Chondrocyte (in vitro differentiated cells): ENCODE data around the gene APOL4. TPM values are rescaled to one million over a fixed set of nuclear protein-coding genes. Genes with fewer than 3 reads are reported as not detected.
"Not testable (repeated sequence)": the region's sequence is repeated elsewhere in the genome, so short reads cannot be mapped to it uniquely, and the experiment has no call there.

Experiments used
- DNase-seq: peaks from one replicate; pipeline ENCODE4 v3.0.0; 2021; ENCODE audit warnings: mixed read lengths, low spot score
- H3K27ac Mint-ChIP-seq: one replicate; pipeline ENCODE4 v1.8.0; 2021; ENCODE audit warnings: mild to moderate bottlenecking, moderate library complexity, mixed read lengths; ENCODE audit not compliant: unreplicated experiment
- H3K27me3 Mint-ChIP-seq: 2 replicates; pipeline ENCODE4 v1.8.0; 2021; ENCODE audit warnings: low read depth, mixed read lengths
- H3K36me3 Mint-ChIP-seq: 2 replicates; pipeline ENCODE4 v1.8.0; 2021; ENCODE audit warnings: low read depth, mixed read lengths
- H3K4me1 Mint-ChIP-seq: 2 replicates; pipeline ENCODE4 v1.8.0; 2021; ENCODE audit warnings: low read depth, mild to moderate bottlenecking, mixed read lengths
- H3K4me3 Mint-ChIP-seq: one replicate; pipeline ENCODE4 v1.8.0; 2021; ENCODE audit warnings: mild to moderate bottlenecking, moderate library complexity, mixed read lengths; ENCODE audit not compliant: unreplicated experiment
- H3K9me3 Mint-ChIP-seq: 2 replicates; pipeline ENCODE4 v1.8.0; 2021; ENCODE audit warnings: low read depth, mixed read lengths
- CTCF ChIP-seq: fragments of 200-600 bp; sonication (generic); IDR thresholded peaks from 2 replicates; pipeline ENCODE4 v1.5.0; 2021; ENCODE audit warnings: antibody characterized with exemption, mild to moderate bottlenecking, moderate library complexity
- long read RNA-seq: library from polyadenylated mRNA; stranded (forward); transcript quantifications from one replicate; pipeline ENCODE4 v2.0.0, GENCODE V29; 2021
- total RNA-seq: library from RNA; stranded (reverse); gene quantifications from 3 replicates; pipeline ENCODE4 v1.2.1, GENCODE V29; 2021

The APOL4 gene
- 0.12 TPM in 1 of 3 replicates, not detected in the others for total RNA-seq
- long read RNA-seq, result 0 reads

- no peaks in the 10 kb centered on the region for H3K9me3 Mint-ChIP-seq
- TF ChIP-seq CTCF, result no peak
- H3K4me1 Mint-ChIP-seq, result peaks cover 14% of the 10 kb centered on the region
- H3K36me3 Mint-ChIP-seq, result no peaks in the 10 kb centered on the region
- no peak within 1 kb of the TSS for H3K27ac Mint-ChIP-seq
- DNase-seq, result no peak
- no peak within 1 kb of the TSS for H3K4me3 Mint-ChIP-seq
- peaks cover 2% of the 10 kb centered on the region for H3K27me3 Mint-ChIP-seq
These were observed at the start of gene APOL4 for GRCh38 chr22:36201630-36202319. APOL4 (minus strand) TSS chr22:36201809; CDS start chr22:36201734, 75 bp downstream.

- Mint-ChIP-seq H3K4me1 (peaks cover 51% of the 10 kb centered on the region), H3K27ac (peak overlapping the region; percentile 94)
- H3K4me3 Mint-ChIP-seq, H3K9me3 Mint-ChIP-seq, DNase-seq, H3K36me3 Mint-ChIP-seq, H3K27me3 Mint-ChIP-seq: not testable (repeated sequence)
These were observed 48.8 kb upstream of the APOL4 start for GRCh38 chr22:36250292-36250960.

GRCh38 chr22:36249160-36249559 lies 47.6 kb upstream of the APOL4 start:
- Mint-ChIP-seq H3K27ac (no peak overlapping the region), H3K4me3 (no peak overlapping the region), H3K9me3 (peaks cover 7% of the 10 kb centered on the region), H3K36me3 (peaks cover 1% of the 10 kb centered on the region), H3K4me1 (peaks cover 62% of the 10 kb centered on the region), H3K27me3 (no peaks in the 10 kb centered on the region)
- no peak for DNase-seq
- no peak for TF ChIP-seq CTCF

GRCh38 chr22:36247955-36248354 lies 46.3 kb upstream of the APOL4 start:
- no peak for DNase-seq
- Mint-ChIP-seq H3K27ac (no peak overlapping the region), H3K4me3 (no peak overlapping the region), H3K4me1 (peaks cover 59% of the 10 kb centered on the region), H3K27me3 (no peaks in the 10 kb centered on the region), H3K9me3 (peaks cover 7% of the 10 kb centered on the region), H3K36me3 (peaks cover 1% of the 10 kb centered on the region)
- TF ChIP-seq CTCF, result no peak

GRCh38 chr22:36246718-36247117 lies 45.1 kb upstream of the APOL4 start:
- no peak overlapping the region for H3K4me3 Mint-ChIP-seq
- no peak overlapping the region for H3K27ac Mint-ChIP-seq
- no peak for DNase-seq
- peaks cover 52% of the 10 kb centered on the region for H3K4me1 Mint-ChIP-seq
- no peaks in the 10 kb centered on the region for H3K27me3 Mint-ChIP-seq
- peaks cover 3% of the 10 kb centered on the region for H3K36me3 Mint-ChIP-seq
- TF ChIP-seq CTCF, result no peak
- H3K9me3 Mint-ChIP-seq, result peaks cover 13% of the 10 kb centered on the region
